HG03196 (cell line): ENCODE results near the gene FAM210A.

Experiments used
- ATAC-seq: cut with Tn5 transposase; IDR thresholded peaks from one replicate; pipeline ENCODE4 v1.9.1; 2021; ENCODE audit not compliant: unreplicated experiment

Gene FAM210A

DNA sequence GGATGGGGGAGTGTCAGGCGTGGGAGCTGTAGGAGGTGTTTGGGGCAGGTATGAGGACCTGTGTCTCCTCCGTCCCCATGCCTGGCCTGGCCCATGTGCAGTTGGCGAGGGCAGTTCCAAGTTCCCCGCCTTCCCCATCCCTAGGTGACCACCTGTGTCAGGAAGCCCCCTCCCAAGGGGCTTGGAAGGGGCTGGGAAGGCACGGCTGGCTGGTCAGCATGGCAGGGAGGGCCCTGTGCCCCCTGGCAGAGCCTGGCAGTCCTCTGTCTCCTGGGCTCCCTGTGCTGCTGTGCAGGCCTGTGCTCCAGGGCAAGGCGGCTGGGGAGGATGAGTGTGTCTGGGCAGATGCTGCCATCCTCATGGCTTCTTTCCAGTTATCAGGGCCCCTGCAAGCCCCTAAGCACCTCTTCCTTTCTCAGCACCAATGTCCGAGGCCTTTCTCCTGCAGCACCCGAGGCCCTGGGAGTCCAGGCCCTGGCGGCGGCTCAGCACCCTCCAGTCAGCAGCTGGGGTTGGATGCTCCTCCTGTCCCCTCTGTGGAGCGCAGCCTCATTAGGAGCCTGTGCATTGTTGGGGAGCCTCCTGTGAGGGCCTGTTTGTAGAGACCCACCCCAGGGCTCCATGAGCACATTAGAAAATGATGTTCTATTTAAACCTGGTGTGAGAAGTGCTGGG, 101.7 kb downstream of the FAM210A start:
- no peak for ATAC-seq

- ATAC-seq = no peak
Observed at GRCh38 chr18:13623871-13624270, 102.5 kb downstream of the FAM210A start.

DNA sequence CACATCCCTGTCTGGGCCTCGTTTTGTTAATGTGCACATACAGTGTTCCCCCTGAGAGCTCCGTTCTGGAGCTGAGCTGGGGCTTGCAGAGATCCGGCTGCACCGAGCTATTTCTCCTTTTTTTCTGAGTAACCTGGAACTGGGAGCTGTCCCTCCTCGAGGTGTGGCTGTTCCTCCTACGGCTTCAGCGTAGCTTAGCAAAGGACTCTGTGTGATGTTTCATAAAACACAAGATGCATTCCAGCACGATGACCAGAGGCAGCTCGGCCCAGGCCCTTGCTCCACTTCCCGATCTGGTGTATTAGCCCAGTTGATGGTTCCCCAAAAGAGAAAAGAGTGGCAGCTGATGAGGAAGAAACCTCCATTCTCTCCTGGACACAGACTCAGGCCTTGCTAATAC, 103.0 kb downstream of the FAM210A start:
- no peak for ATAC-seq

GRCh38 chr18:13622751-13623150, 103.6 kb downstream of the FAM210A start:
- no peak for ATAC-seq

GRCh38 chr18:13621886-13622619, 104.3 kb downstream of the FAM210A start:
- no peak for ATAC-seq

- no peak for ATAC-seq
Observed at GRCh38 chr18:13621446-13621849, 104.9 kb downstream of the FAM210A start.

DNA sequence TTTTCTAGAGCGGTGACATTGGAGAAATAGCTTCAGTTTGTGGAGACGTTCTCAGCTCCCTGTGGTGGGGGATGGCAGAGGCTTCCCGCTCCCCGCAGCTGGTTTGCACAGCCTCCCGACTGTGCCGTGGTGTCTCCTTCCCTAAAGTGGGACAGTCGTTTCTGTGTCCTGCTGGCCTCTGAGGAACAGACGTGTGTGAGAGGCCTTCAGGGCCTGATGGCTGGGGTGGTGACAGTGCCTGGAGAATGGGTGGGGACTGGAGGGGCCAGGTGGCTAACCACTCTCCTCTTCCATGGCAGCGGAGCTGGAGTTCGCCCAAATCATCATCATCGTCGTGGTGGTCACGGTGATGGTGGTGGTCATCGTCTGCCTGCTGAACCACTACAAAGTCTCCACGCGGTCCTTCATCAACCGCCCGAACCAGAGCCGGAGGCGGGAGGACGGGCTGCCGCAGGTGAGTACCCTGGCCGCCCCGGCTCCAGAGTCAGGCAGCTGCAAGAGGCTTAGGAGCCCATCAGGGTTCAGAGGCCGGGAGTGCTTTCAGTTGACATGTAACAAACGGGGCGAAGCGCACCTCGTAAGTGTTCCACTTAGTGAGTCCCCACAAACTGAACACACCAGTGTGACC, 105.4 kb downstream of the FAM210A start:
- no peak for ATAC-seq

DNA sequence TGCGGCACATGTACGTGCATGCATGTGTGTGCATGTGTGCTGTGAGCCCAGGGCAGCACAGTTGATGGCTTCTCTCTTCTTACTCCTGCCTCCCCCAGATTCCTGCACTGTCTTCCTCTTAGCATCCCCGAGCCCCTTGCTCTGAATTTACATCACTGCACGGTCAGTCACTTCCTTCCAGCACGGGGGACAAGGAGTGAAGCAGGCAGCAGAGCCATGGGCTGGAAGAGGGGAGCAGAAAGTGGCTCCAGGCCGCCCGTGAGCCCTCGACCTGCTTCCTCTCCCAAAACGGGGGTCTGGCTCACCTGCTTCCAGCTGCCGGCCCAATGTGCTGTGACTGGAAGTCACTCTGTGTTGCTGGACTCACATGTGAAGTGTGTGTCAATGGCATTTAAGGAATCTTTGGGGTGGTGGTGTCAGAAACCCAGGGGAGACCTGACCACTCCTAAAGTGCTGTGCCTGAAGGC, 106.1 kb downstream of the FAM210A start:
- ATAC-seq = no peak

DNA sequence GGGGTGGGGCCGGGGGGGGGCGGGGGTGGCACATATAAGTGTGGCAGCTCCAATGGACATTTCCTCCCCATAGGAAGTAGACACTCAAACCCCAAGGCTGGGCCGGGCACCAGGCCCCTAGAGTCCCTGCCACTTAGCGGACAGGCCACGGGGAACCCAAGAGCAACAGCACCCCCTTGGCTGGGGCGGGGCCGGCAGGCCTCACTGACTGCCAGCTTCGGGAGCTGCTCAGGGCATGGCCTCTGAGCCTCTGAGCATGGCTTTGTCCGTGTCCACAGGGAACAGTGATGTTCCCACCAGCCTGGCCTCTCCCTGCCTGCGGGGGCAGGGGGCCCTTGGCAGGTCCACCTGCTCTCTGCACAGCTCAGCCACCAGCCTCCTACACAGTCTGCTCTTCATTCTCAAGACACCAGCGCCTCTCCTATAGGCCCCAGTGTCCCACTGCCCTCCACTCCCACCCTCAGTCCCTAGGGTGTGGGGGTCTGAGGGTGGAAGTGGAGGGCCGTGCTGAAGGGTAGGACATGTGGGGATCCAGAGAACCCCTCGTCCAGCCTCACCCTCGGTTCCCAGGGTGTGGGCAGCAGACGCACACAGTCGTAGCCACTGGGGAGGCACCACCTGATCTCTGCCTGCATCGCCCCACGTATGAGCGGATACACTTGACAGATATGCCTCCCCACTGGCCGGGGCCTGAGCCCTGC, 106.7 kb downstream of the FAM210A start:
- no peak for ATAC-seq

GRCh38 chr18:13618760-13619438, 107.5 kb downstream of the FAM210A start:
- no peak for ATAC-seq

- ATAC-seq = no peak
Observed at GRCh38 chr18:13617826-13618515, 108.4 kb downstream of the FAM210A start.

DNA sequence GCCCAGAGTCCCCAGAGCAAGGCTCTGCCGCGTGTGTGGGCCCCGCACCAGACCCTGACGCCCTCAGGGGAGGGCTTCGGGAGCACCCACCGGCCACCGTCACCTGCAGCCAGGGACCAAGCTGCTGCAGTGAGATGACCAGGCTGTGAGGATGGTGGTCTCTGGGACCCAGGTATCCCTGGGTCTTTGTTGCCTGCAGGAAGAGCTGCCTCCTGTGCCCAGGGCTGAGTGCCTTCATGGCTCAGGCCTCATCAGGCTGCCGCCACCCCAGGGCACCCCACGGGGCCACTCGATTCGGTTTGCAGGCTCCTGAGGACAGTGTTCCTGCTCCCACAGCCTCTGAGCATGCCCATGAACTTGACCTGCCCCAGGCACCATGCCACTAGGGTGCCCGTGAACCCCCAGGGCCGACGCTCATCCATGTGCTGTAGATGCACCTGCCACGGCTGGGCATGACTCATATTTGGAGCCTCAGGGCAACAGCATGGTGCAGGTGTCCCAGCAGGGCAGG, 109.8 kb downstream of the FAM210A start:
- ATAC-seq = no peak

GRCh38 chr18:13616041-13616440, 110.3 kb downstream of the FAM210A start:
- no peak for ATAC-seq

- ATAC-seq = no peak
Observed at GRCh38 chr18:13615432-13615861, 110.9 kb downstream of the FAM210A start.

- no peak for ATAC-seq
Observed at GRCh38 chr18:13614641-13615288, 111.6 kb downstream of the FAM210A start.

- no peak for ATAC-seq
Observed at GRCh38 chr18:13613591-13614501, 112.5 kb downstream of the FAM210A start.
